Fibroblast of lung (primary cell): ENCODE measurements around the gene TOM1. TPM values are rescaled to one million over a fixed set of nuclear protein-coding genes. Genes with fewer than 3 reads are reported as not detected.

Experiments
- DNase-seq, 2 donors: peaks; one replicate each; pipeline versions ENCODE4 v3.0.0 to v3.0.0-alpha.2; 2010; ENCODE audit warnings: low read depth in 2 of 2
- H2AFZ ChIP-seq: 2 replicates; pipeline ENCODE4 v1.5.1; 2012; ENCODE audit warnings: low read length, control low read depth, inconsistent platforms
- H3K27ac ChIP-seq: 2 replicates; pipeline ENCODE4 v1.5.1; 2011; ENCODE audit warnings: low read length, control low read depth; ENCODE audit not compliant: insufficient read depth
- H3K27me3 ChIP-seq: 2 replicates; pipeline ENCODE4 v1.5.1; 2011; ENCODE audit warnings: mild to moderate bottlenecking, low read length; ENCODE audit not compliant: control insufficient read depth, insufficient read depth
- H3K36me3 ChIP-seq: 2 replicates; pipeline ENCODE4 v1.5.1; 2011; ENCODE audit warnings: low read length; ENCODE audit not compliant: control insufficient read depth, insufficient read depth
- H3K4me1 ChIP-seq: 2 replicates; pipeline ENCODE4 v1.5.1; 2011; ENCODE audit warnings: low read length; ENCODE audit not compliant: control insufficient read depth, insufficient read depth; ENCODE audit errors: extremely low read depth
- H3K4me2 ChIP-seq: 2 replicates; pipeline ENCODE4 v1.5.1; 2011; ENCODE audit warnings: low read length, control low read depth; ENCODE audit not compliant: insufficient read depth; ENCODE audit errors: extremely low read depth
- H3K4me3 ChIP-seq, 4 experiments: fragments of 200-600 bp in 1 of 4; sonication (generic) in 1 of 4; replicated peaks in 1 of 4; 2 replicates each; pipeline ENCODE4 v1.5.1; 2011 to 2016; ENCODE audit warnings: low read length in 4 of 4, low read depth in 3 of 4, mild to moderate bottlenecking in 3 of 4, control low read depth in 2 of 4, inconsistent platforms in 1 of 4, mixed read lengths in 1 of 4; ENCODE audit not compliant: insufficient read depth in 1 of 4; ENCODE audit errors: control extremely low read depth in 1 of 4
- H3K79me2 ChIP-seq: 2 replicates; pipeline ENCODE4 v1.5.1; 2012; ENCODE audit warnings: mild to moderate bottlenecking, low read length, inconsistent platforms; ENCODE audit not compliant: control insufficient read depth, insufficient read depth
- H3K9ac ChIP-seq: 2 replicates; pipeline ENCODE4 v1.5.1; 2011; ENCODE audit warnings: mild to moderate bottlenecking, low read length, control low read depth; ENCODE audit not compliant: insufficient read depth
- H3K9me3 ChIP-seq: 2 replicates; pipeline ENCODE4 v1.5.1; 2012; ENCODE audit warnings: low read depth, low read length; ENCODE audit not compliant: control insufficient read depth, insufficient read depth
- H4K20me1 ChIP-seq: 2 replicates; pipeline ENCODE4 v1.5.1; 2011; ENCODE audit warnings: low read length; ENCODE audit not compliant: control insufficient read depth, insufficient read depth; ENCODE audit errors: extremely low read depth
- CTCF ChIP-seq, 2 donors: IDR thresholded peaks in 1 of 2; conservative IDR thresholded peaks in 1 of 2; 1 replicate in 1 of 2; 2 replicates in 1 of 2; pipeline ENCODE4 v1.5.1; 2011 to 2012; ENCODE audit warnings: low read length in 2 of 2, control low read depth in 1 of 2, inconsistent platforms in 1 of 2, low read depth in 1 of 2, mild to moderate bottlenecking in 1 of 2
- EZH2 ChIP-seq: IDR thresholded peaks from 2 replicates; pipeline ENCODE4 v1.5.1; 2012; ENCODE audit warnings: low read length, control low read depth, mild to moderate bottlenecking; ENCODE audit errors: missing control alignments
- polyA plus RNA-seq, 2 donors: library from polyadenylated mRNA; depleted of rRNA in 1 of 2; stranded (reverse) in 1 of 2; unstranded in 1 of 2; fragments of >200 nt; gene quantifications; 2 replicates each; pipeline ENCODE4 v1.2.1, GENCODE V29; 2011 to 2012; ENCODE audit warnings: missing spikeins in 1 of 2
- total RNA-seq: library from RNA; depleted of rRNA; stranded (reverse); fragments of >200 nt; gene quantifications from 2 replicates; pipeline ENCODE4 v1.2.1, GENCODE V29; 2014

The TOM1 gene
- total and polyA plus RNA-seq, 2 donors (not counting 1 experiment from before 2014, with no cell fraction given): 30.9 to 51.6 TPM

- H4K20me1 ChIP-seq: no peaks in the 10 kb centered on the region
- H2AFZ ChIP-seq: no peak overlapping the region
- no peaks in the 10 kb centered on the region for H3K27me3 ChIP-seq
- H3K27ac ChIP-seq: no peak overlapping the region
- H3K4me1 ChIP-seq: peaks cover 8% of the 10 kb centered on the region
- H3K4me3 ChIP-seq: no peak overlapping the region
- H3K79me2 ChIP-seq: peaks cover 11% of the 10 kb centered on the region
- H3K4me2 ChIP-seq: no peak overlapping the region
- H3K36me3 ChIP-seq: peaks cover 2% of the 10 kb centered on the region
- no peak for TF ChIP-seq CTCF (conservative IDR thresholded peaks at IDR 0.05 in 1 of 2, IDR thresholded peaks at IDR 0.05 in 1 of 2; ENCODE audit: low read depth in 1 of 2, low read length in 2 of 2)
- no peak for TF ChIP-seq EZH2
- no peak for DNase-seq
- H3K9ac ChIP-seq: no peak overlapping the region
- H3K9me3 ChIP-seq: no peaks in the 10 kb centered on the region
These were observed 8.2 kb downstream of the TOM1 start for GRCh38 chr22:35307892-35308291.

GRCh38 chr22:35308480-35309021 is 8.9 kb downstream of the TOM1 start:
- no peak for TF ChIP-seq EZH2
- no peak for TF ChIP-seq CTCF (conservative IDR thresholded peaks at IDR 0.05 in 1 of 2, IDR thresholded peaks at IDR 0.05 in 1 of 2; ENCODE audit: low read depth in 1 of 2, low read length in 2 of 2)
- Histone ChIP-seq H3K4me2 (no peak overlapping the region), H3K9me3 (no peaks in the 10 kb centered on the region), H3K4me3 (no peak overlapping the region), H2AFZ (no peak overlapping the region), H3K9ac (no peak overlapping the region), H3K79me2 (peaks cover 12% of the 10 kb centered on the region), H3K27ac (no peak overlapping the region), H3K36me3 (peaks cover 2% of the 10 kb centered on the region), H3K4me1 (peaks cover 15% of the 10 kb centered on the region), H4K20me1 (no peaks in the 10 kb centered on the region), H3K27me3 (no peaks in the 10 kb centered on the region)
- no peak for DNase-seq

- DNase-seq: peak in 1 of 2 donors; percentile 24
- peaks cover 19% of the 10 kb centered on the region for H3K79me2 ChIP-seq
- peaks cover 2% of the 10 kb centered on the region for H4K20me1 ChIP-seq
These were observed 11.2 kb downstream of the TOM1 start for GRCh38 chr22:35310556-35311550.

More at GRCh38 chr22:35310556-35311550, 11.2 kb downstream of the TOM1 start:
- no peak for TF ChIP-seq CTCF (conservative IDR thresholded peaks at IDR 0.05 in 1 of 2, IDR thresholded peaks at IDR 0.05 in 1 of 2; ENCODE audit: low read depth in 1 of 2, low read length in 2 of 2)
- no peak for TF ChIP-seq EZH2
- Histone ChIP-seq H3K4me2 (no peak overlapping the region), H3K4me3 (no peak overlapping the region), H3K27ac (no peak overlapping the region), H2AFZ (no peak overlapping the region), H3K9ac (no peak overlapping the region), H3K9me3 (no peaks in the 10 kb centered on the region), H3K36me3 (no peaks in the 10 kb centered on the region), H3K4me1 (peaks cover 21% of the 10 kb centered on the region), H3K27me3 (no peaks in the 10 kb centered on the region)
